ENCODE measurements around the gene SH3RF3. TPM values are rescaled to one million over a fixed set of nuclear protein-coding genes. Genes with fewer than 3 reads are reported as not detected.

Gene SH3RF3
- total and polyA plus RNA-seq, 2 donors (not counting 1 experiment from before 2014, with no cell fraction given), result 8.3 to 10.1 TPM

DNA sequence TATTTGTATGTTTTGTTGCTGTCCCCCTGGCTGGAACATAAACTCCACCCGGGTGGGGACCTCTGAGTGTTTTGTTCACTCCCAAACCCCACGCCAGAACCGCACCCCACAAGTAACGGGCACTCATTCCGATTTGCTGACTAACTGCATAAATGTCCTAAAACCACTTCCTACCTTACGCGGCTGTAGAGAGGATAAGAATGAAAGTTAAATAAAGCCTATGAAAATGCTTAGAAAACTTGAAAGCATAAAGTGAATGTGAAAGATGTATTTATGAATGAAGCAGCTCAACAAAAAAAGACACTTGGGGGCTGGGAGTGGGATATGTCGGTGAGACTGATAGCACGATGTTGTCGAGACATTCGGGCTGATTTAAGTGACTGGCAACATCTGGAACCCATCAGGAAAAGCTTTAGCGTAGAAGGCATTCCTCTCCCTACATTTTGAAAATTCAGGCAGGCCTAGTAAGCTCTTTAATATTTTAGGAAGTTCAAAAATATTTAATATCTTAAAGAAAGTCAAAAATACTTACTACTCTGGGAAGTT, 206.7 kb downstream of the SH3RF3 start:
- peak overlapping the region in 2 of 4 experiments; percentile 37 to 38 for H3K4me3 ChIP-seq (replicated peaks in 1 of 4; ENCODE audit: control extremely low read depth in 1 of 4, insufficient read depth in 1 of 4, low read depth in 3 of 4, low read length in 4 of 4)
- peaks cover 42% of the 10 kb centered on the region for H3K4me1 ChIP-seq (ENCODE audit: control insufficient read depth, extremely low read depth, insufficient read depth, low read length)
- peak; percentile 82 to 90 for DNase-seq (ENCODE audit: low read depth in 2 of 2)

DNA sequence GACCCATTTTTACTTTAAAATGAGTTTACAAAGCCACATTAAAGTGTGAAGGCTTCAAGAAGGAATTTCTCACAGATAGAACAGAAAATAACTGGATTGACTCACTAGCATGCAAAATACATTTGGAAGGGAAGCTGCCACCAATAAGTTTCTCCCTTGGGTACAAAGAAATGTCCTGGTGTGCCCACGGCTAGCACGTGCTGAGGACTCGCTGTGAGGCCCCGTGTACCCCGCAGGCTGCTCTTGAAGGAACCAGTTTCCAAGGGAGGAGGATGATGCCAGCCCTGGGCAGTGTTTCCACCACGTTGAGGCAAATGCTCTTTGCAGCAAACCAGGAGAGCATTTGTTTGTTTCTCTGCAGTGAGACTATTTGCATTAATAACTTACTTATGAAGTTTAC, 207.3 kb downstream of the SH3RF3 start:
- no peaks in the 10 kb centered on the region for H3K27me3 ChIP-seq (ENCODE audit: control insufficient read depth, insufficient read depth, low read length)
- H3K27ac ChIP-seq (ENCODE audit: insufficient read depth, low read length), result peak overlapping the region; percentile 88
- H4K20me1 ChIP-seq (ENCODE audit: control insufficient read depth, extremely low read depth, insufficient read depth, low read length), result no peaks in the 10 kb centered on the region
- no peak overlapping the region for H3K9ac ChIP-seq (ENCODE audit: insufficient read depth, low read length)
- peak overlapping the region; percentile 38 for H3K4me2 ChIP-seq (ENCODE audit: extremely low read depth, insufficient read depth, low read length)
- no peaks in the 10 kb centered on the region for H3K9me3 ChIP-seq (ENCODE audit: control insufficient read depth, insufficient read depth, low read depth, low read length)
- H3K4me3 ChIP-seq (replicated peaks in 1 of 4; ENCODE audit: control extremely low read depth in 1 of 4, insufficient read depth in 1 of 4, low read depth in 3 of 4, low read length in 4 of 4), result no peak overlapping the region
- TF ChIP-seq CTCF (conservative IDR thresholded peaks at IDR 0.05 in 1 of 2, IDR thresholded peaks at IDR 0.05 in 1 of 2; ENCODE audit: low read depth in 1 of 2, low read length in 2 of 2) (no peak), EZH2 (IDR thresholded peaks at IDR 0.05; ENCODE audit: low read length, missing control alignments) (no peak)
- H3K4me1 ChIP-seq (ENCODE audit: control insufficient read depth, extremely low read depth, insufficient read depth, low read length), result peaks cover 42% of the 10 kb centered on the region
- no peak for DNase-seq (ENCODE audit: low read depth in 2 of 2)
- H3K79me2 ChIP-seq (ENCODE audit: control insufficient read depth, insufficient read depth, low read length), result peaks cover 32% of the 10 kb centered on the region
- no peak overlapping the region for H2AFZ ChIP-seq (ENCODE audit: low read length)
- H3K36me3 ChIP-seq (ENCODE audit: control insufficient read depth, insufficient read depth, low read length), result no peaks in the 10 kb centered on the region

More for the DNA sequence above, 206.7 kb downstream of the SH3RF3 start:
- Histone ChIP-seq H3K4me2 (ENCODE audit: extremely low read depth, insufficient read depth, low read length) (peak overlapping the region; percentile 38), H3K9me3 (ENCODE audit: control insufficient read depth, insufficient read depth, low read depth, low read length) (no peaks in the 10 kb centered on the region), H3K79me2 (ENCODE audit: control insufficient read depth, insufficient read depth, low read length) (peaks cover 33% of the 10 kb centered on the region), H3K27me3 (ENCODE audit: control insufficient read depth, insufficient read depth, low read length) (no peaks in the 10 kb centered on the region), H2AFZ (ENCODE audit: low read length) (no peak overlapping the region), H3K27ac (ENCODE audit: insufficient read depth, low read length) (peak overlapping the region; percentile 88), H4K20me1 (ENCODE audit: control insufficient read depth, extremely low read depth, insufficient read depth, low read length) (no peaks in the 10 kb centered on the region), H3K36me3 (ENCODE audit: control insufficient read depth, insufficient read depth, low read length) (no peaks in the 10 kb centered on the region), H3K9ac (ENCODE audit: insufficient read depth, low read length) (no peak overlapping the region)
- no peak for TF ChIP-seq CTCF (conservative IDR thresholded peaks at IDR 0.05 in 1 of 2, IDR thresholded peaks at IDR 0.05 in 1 of 2; ENCODE audit: low read depth in 1 of 2, low read length in 2 of 2)
- TF ChIP-seq EZH2 (IDR thresholded peaks at IDR 0.05; ENCODE audit: low read length, missing control alignments), result no peak

- peaks cover 34% of the 10 kb centered on the region for H3K79me2 ChIP-seq (ENCODE audit: control insufficient read depth, insufficient read depth, low read length)
- no peaks in the 10 kb centered on the region for H3K9me3 ChIP-seq (ENCODE audit: control insufficient read depth, insufficient read depth, low read depth, low read length)
- H3K36me3 ChIP-seq (ENCODE audit: control insufficient read depth, insufficient read depth, low read length), result no peaks in the 10 kb centered on the region
- no peaks in the 10 kb centered on the region for H3K27me3 ChIP-seq (ENCODE audit: control insufficient read depth, insufficient read depth, low read length)
- no peaks in the 10 kb centered on the region for H4K20me1 ChIP-seq (ENCODE audit: control insufficient read depth, extremely low read depth, insufficient read depth, low read length)
- no peak for TF ChIP-seq CTCF (conservative IDR thresholded peaks at IDR 0.05 in 1 of 2, IDR thresholded peaks at IDR 0.05 in 1 of 2; ENCODE audit: low read depth in 1 of 2, low read length in 2 of 2)
- TF ChIP-seq EZH2 (IDR thresholded peaks at IDR 0.05; ENCODE audit: low read length, missing control alignments), result no peak
- H3K4me2 ChIP-seq (ENCODE audit: extremely low read depth, insufficient read depth, low read length), result no peak overlapping the region
- DNase-seq (ENCODE audit: low read depth in 2 of 2), result no peak
- no peak overlapping the region for H3K4me3 ChIP-seq (replicated peaks in 1 of 4; ENCODE audit: control extremely low read depth in 1 of 4, insufficient read depth in 1 of 4, low read depth in 3 of 4, low read length in 4 of 4)
- no peak overlapping the region for H3K9ac ChIP-seq (ENCODE audit: insufficient read depth, low read length)
- peak overlapping the region; percentile 88 for H3K27ac ChIP-seq (ENCODE audit: insufficient read depth, low read length)
- H3K4me1 ChIP-seq (ENCODE audit: control insufficient read depth, extremely low read depth, insufficient read depth, low read length), result peaks cover 43% of the 10 kb centered on the region
- no peak overlapping the region for H2AFZ ChIP-seq (ENCODE audit: low read length)
These were observed 208.2 kb downstream of the SH3RF3 start for GRCh38 chr2:109337221-109337620.

Data from fibroblast of lung (primary cell).